Astrocyte (in vitro differentiated cells and primary cell): ENCODE results near the gene SNX5. TPM values are rescaled to one million over a fixed set of nuclear protein-coding genes. Genes with fewer than 3 reads are reported as not detected.

ENCODE experiments used
- DNase-seq: peaks from one replicate; pipeline ENCODE4 v3.0.0-alpha.2; 2010; ENCODE audit warnings: low read depth
- FAIRE-seq: peaks from 2 replicates; lab custom pipeline; 2011; peaks lifted over from hg19 to GRCh38; lab: Jason Lieb, UNC
- H2AFZ ChIP-seq: 2 replicates; pipeline ENCODE4 v1.6.0; 2012; ENCODE audit warnings: low read depth, low read length, inconsistent platforms
- H3K27ac ChIP-seq: 2 replicates; pipeline ENCODE4 v1.5.1; 2011; ENCODE audit warnings: low read depth, low read length, inconsistent platforms
- H3K27me3 ChIP-seq: 2 replicates; pipeline ENCODE4 v1.6.0; 2011; ENCODE audit warnings: low read length, inconsistent platforms; ENCODE audit not compliant: insufficient read depth
- H3K36me3 ChIP-seq: 2 replicates; pipeline ENCODE4 v1.5.1; 2011; ENCODE audit warnings: low read length, inconsistent platforms; ENCODE audit not compliant: insufficient read depth
- H3K4me1 ChIP-seq: 2 replicates; pipeline ENCODE4 v1.5.1; 2011; ENCODE audit warnings: low read length, inconsistent platforms; ENCODE audit not compliant: insufficient read depth
- H3K4me2 ChIP-seq: 2 replicates; pipeline ENCODE4 v1.6.0; 2012; ENCODE audit warnings: low read length, inconsistent platforms
- H3K4me3 ChIP-seq: 2 replicates; pipeline ENCODE4 v1.5.1; 2011; ENCODE audit warnings: low read depth, mild to moderate bottlenecking, low read length, inconsistent platforms; ENCODE audit not compliant: insufficient read depth
- H3K79me2 ChIP-seq: 2 replicates; pipeline ENCODE4 v1.6.0; 2012; ENCODE audit warnings: mild to moderate bottlenecking, low read length, inconsistent platforms; ENCODE audit not compliant: insufficient read depth
- H3K9ac ChIP-seq: 2 replicates; pipeline ENCODE4 v1.6.0; 2012; ENCODE audit warnings: mild to moderate bottlenecking, low read length, inconsistent platforms
- H3K9me3 ChIP-seq: 2 replicates; pipeline ENCODE4 v1.5.1; 2012; ENCODE audit warnings: low read depth, mild to moderate bottlenecking, low read length, inconsistent platforms; ENCODE audit not compliant: insufficient read depth
- H4K20me1 ChIP-seq: 2 replicates; pipeline ENCODE4 v1.6.0; 2012; ENCODE audit warnings: low read length, inconsistent platforms; ENCODE audit not compliant: insufficient read depth
- H3K27ac Mint-ChIP-seq: one replicate; pipeline ENCODE4 v1.8.0; 2021; ENCODE audit warnings: mild to moderate bottlenecking, mixed read lengths; ENCODE audit not compliant: unreplicated experiment
- H3K27me3 Mint-ChIP-seq: one replicate; pipeline ENCODE4 v1.8.0; 2021; ENCODE audit warnings: low read depth, mixed read lengths; ENCODE audit not compliant: unreplicated experiment
- H3K36me3 Mint-ChIP-seq: one replicate; pipeline ENCODE4 v1.8.0; 2021; ENCODE audit warnings: low read depth, mixed read lengths; ENCODE audit not compliant: unreplicated experiment
- H3K4me1 Mint-ChIP-seq: one replicate; pipeline ENCODE4 v1.8.0; 2021; ENCODE audit warnings: low read depth, mixed read lengths; ENCODE audit not compliant: unreplicated experiment
- H3K4me3 Mint-ChIP-seq: one replicate; pipeline ENCODE4 v1.8.0; 2021; ENCODE audit warnings: mild to moderate bottlenecking, moderate library complexity, mixed read lengths; ENCODE audit not compliant: unreplicated experiment
- H3K9me3 Mint-ChIP-seq: one replicate; pipeline ENCODE4 v1.8.0; 2021; ENCODE audit warnings: mild to moderate bottlenecking, mixed read lengths; ENCODE audit not compliant: unreplicated experiment
- CTCF ChIP-seq: IDR thresholded peaks from 2 replicates; pipeline ENCODE4 v1.5.1; 2011; ENCODE audit warnings: low read depth, mild to moderate bottlenecking, inconsistent platforms, low read length, moderate library complexity; ENCODE audit not compliant: insufficient read depth
- EZH2 ChIP-seq: IDR thresholded peaks from 2 replicates; pipeline ENCODE4 v1.6.1; 2012; ENCODE audit warnings: mild to moderate bottlenecking, low read length, inconsistent platforms; ENCODE audit not compliant: insufficient read depth
- total RNA-seq: library from RNA; stranded (reverse); gene quantifications from 2 replicates; pipeline ENCODE4 v1.2.1, GENCODE V29; 2021

The SNX5 gene
- total RNA-seq, 1 donor from 2014 or later = 95.1 TPM

GRCh38 chr20:17987988-17988387 lies 19.4 kb upstream of the SNX5 start:
- Histone ChIP-seq H3K9me3 (no peaks in the 10 kb centered on the region), H3K27ac (no peak overlapping the region), H3K4me3 (no peak overlapping the region), H3K36me3 (peaks cover 10% of the 10 kb centered on the region), H3K9ac (no peak overlapping the region), H3K27me3 (no peaks in the 10 kb centered on the region), H3K4me1 (peaks cover 7% of the 10 kb centered on the region), H2AFZ (no peak overlapping the region), H4K20me1 (no peaks in the 10 kb centered on the region), H3K79me2 (peaks cover 13% of the 10 kb centered on the region), H3K4me2 (no peak overlapping the region)
- Mint-ChIP-seq H3K27me3 (no peaks in the 10 kb centered on the region), H3K4me1 (peaks cover 5% of the 10 kb centered on the region), H3K27ac (no peak overlapping the region), H3K9me3 (no peaks in the 10 kb centered on the region), H3K4me3 (no peak overlapping the region), H3K36me3 (no peaks in the 10 kb centered on the region)
- no peak for FAIRE-seq
- TF ChIP-seq EZH2 = no peak
- no peak for TF ChIP-seq CTCF
- DNase-seq = no peak

- DNase-seq (no peak), FAIRE-seq (no peak)
- no peaks in the 10 kb centered on the region for H3K36me3 Mint-ChIP-seq
- no peak overlapping the region for H3K9ac ChIP-seq
- no peak overlapping the region for H3K27ac ChIP-seq
- H3K4me3 ChIP-seq = no peak overlapping the region
- no peaks in the 10 kb centered on the region for H3K9me3 ChIP-seq
- no peaks in the 10 kb centered on the region for H4K20me1 ChIP-seq
- no peak overlapping the region for H3K4me2 ChIP-seq
- no peaks in the 10 kb centered on the region for H3K27me3 ChIP-seq
- H2AFZ ChIP-seq = no peak overlapping the region
- TF ChIP-seq CTCF = no peak
- no peak for TF ChIP-seq EZH2
- H3K79me2 ChIP-seq = peaks cover 13% of the 10 kb centered on the region
- H3K4me3 Mint-ChIP-seq = no peak overlapping the region
- H3K9me3 Mint-ChIP-seq = no peaks in the 10 kb centered on the region
- H3K27ac Mint-ChIP-seq = no peak overlapping the region
- H3K27me3 Mint-ChIP-seq = no peaks in the 10 kb centered on the region
- H3K36me3 ChIP-seq = peaks cover 5% of the 10 kb centered on the region
- H3K4me1 Mint-ChIP-seq = peaks cover 2% of the 10 kb centered on the region
- no peaks in the 10 kb centered on the region for H3K4me1 ChIP-seq
These were observed 16.9 kb upstream of the SNX5 start for GRCh38 chr20:17985388-17986018.

- no peak overlapping the region for H3K4me3 ChIP-seq
- H3K27me3 Mint-ChIP-seq = no peaks in the 10 kb centered on the region
- H3K36me3 Mint-ChIP-seq = no peaks in the 10 kb centered on the region
- no peak overlapping the region for H3K4me3 Mint-ChIP-seq
- no peak for FAIRE-seq
- H3K4me1 Mint-ChIP-seq = peaks cover 9% of the 10 kb centered on the region
- no peak overlapping the region for H3K4me2 ChIP-seq
- peaks cover 10% of the 10 kb centered on the region for H3K4me1 ChIP-seq
- H4K20me1 ChIP-seq = peaks cover 2% of the 10 kb centered on the region
- H3K9me3 ChIP-seq = no peaks in the 10 kb centered on the region
- peaks cover 7% of the 10 kb centered on the region for H3K36me3 ChIP-seq
- H3K9me3 Mint-ChIP-seq = no peaks in the 10 kb centered on the region
- H3K9ac ChIP-seq = no peak overlapping the region
- H2AFZ ChIP-seq = no peak overlapping the region
- no peaks in the 10 kb centered on the region for H3K27me3 ChIP-seq
- no peak for DNase-seq
- no peak overlapping the region for H3K27ac Mint-ChIP-seq
- H3K79me2 ChIP-seq = peaks cover 46% of the 10 kb centered on the region
- no peak overlapping the region for H3K27ac ChIP-seq
- no peak for TF ChIP-seq CTCF
- no peak for TF ChIP-seq EZH2
These were observed 7.7 kb upstream of the SNX5 start for GRCh38 chr20:17976305-17976704.
